ENCODE data around the gene AGXT2. TPM values are rescaled to one million over a fixed set of nuclear protein-coding genes. Genes with fewer than 3 reads are reported as not detected.

The AGXT2 gene
- total and polyA plus RNA-seq, 10 of the 15 experiments (the other 5 are each of a cell fraction or from before 2014, with no cell fraction given): not detected

DNA sequence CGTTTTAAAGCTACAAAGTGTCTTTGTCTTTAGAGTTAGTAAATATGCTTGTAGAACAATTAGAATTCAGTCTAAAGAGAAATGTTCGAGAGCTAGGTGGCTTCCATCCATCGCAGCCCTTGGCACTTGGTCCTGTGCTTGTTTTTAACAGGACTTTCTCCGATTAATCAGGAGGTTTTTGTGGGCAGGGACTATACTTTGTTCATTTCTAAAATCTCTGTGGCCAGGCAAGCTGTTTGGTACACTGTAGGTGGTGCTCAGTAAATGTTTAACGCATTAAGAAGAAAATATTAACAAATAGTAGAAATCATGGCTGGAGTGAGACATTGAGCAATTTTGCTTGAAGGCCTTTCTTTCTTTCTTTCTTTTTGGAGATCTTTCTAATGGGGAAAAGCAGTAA is 20.8 kb downstream of the AGXT2 start:
- no peak overlapping the region for H3K9ac ChIP-seq (ENCODE audit: control insufficient read depth, insufficient read depth, low read length)
- no peaks in the 10 kb centered on the region for H3K9me3 ChIP-seq (replicated peaks; ENCODE audit: control insufficient read depth, insufficient read depth, low read length)
- intact Hi-C loops (cut with micrococcal nuclease; ENCODE audit: unreplicated experiment) (no loop called here), in situ Hi-C loops (cut with MboI) (no loop called here)
- H2AFZ ChIP-seq (ENCODE audit: control insufficient read depth, low read depth, low read length): no peak overlapping the region
- no TSS peak for BruUV-seq (replicated peaks)
- ChIA-PET POLR2A (no interaction called here), SMC1A (ENCODE audit: uncharacterized antibody, unreplicated experiment) (interaction anchor here (1.0 kb wide), 1 partner anchor 15 kb away, joined by 3 read pairs; no protein-coding TSS in a partner anchor), RAD21 (ENCODE audit: unreplicated experiment) (interaction anchor here (1.8 kb wide), 1 partner anchor 23 kb away, joined by 4 read pairs; no protein-coding TSS in a partner anchor), CTCF (interaction anchor here (0.7 to 1.2 kb wide), 4 partner anchors 23 to 199 kb away, joined by 3 to 4 read pairs (median 3); no protein-coding TSS in a partner anchor)
- H3K36me3 ChIP-seq (ENCODE audit: control insufficient read depth in 2 of 2, insufficient read depth in 2 of 2, low read length in 1 of 2): no peaks in the 10 kb centered on the region
- no peak overlapping the region for H3K4me2 ChIP-seq (ENCODE audit: control insufficient read depth, insufficient read depth)
- peaks cover 0 to 2% of the 10 kb centered on the region in 2 experiments; a peak in 2 of 4 replicates for H3K27me3 ChIP-seq (replicated peaks in 1 of 2; ENCODE audit: control insufficient read depth in 2 of 2, insufficient read depth in 2 of 2, low read length in 1 of 2)
- 39% methylated on average over 5 of the region's 5 CpGs for WGBS (ENCODE audit: insufficient coverage, insufficient replicate concordance, low lambda C conversion rate, missing lambda C conversion rate)
- DNase-seq (ENCODE audit: low read depth, low spot score) (no peak), FAIRE-seq (no peak), ATAC-seq (no peak)
- H3K79me2 ChIP-seq (ENCODE audit: control insufficient read depth, insufficient read depth, low read length): no peaks in the 10 kb centered on the region
- H3K4me3 ChIP-seq: no peak overlapping the region
- no peak for TF ChIP-seq ZNF274 (IDR thresholded peaks at IDR 0.05; ENCODE audit: insufficient read depth, insufficient read length)
- TF ChIP-seq NRF1 (conservative IDR thresholded peaks at IDR 0.05; ENCODE audit: low read depth, low read length): no peak
- TF ChIP-seq CHD4 (IDR thresholded peaks at IDR 0.05): no peak
- no peak for TF ChIP-seq STAT1 (conservative IDR thresholded peaks at IDR 0.05)
- TF ChIP-seq CBX3 (IDR thresholded peaks at IDR 0.05; ENCODE audit: borderline replicate concordance, low read depth): no peak
- TF ChIP-seq WRNIP1 (IDR thresholded peaks at IDR 0.05; ENCODE audit: borderline replicate concordance, low read depth, low read length): no peak
- TF ChIP-seq, protein P1, sequence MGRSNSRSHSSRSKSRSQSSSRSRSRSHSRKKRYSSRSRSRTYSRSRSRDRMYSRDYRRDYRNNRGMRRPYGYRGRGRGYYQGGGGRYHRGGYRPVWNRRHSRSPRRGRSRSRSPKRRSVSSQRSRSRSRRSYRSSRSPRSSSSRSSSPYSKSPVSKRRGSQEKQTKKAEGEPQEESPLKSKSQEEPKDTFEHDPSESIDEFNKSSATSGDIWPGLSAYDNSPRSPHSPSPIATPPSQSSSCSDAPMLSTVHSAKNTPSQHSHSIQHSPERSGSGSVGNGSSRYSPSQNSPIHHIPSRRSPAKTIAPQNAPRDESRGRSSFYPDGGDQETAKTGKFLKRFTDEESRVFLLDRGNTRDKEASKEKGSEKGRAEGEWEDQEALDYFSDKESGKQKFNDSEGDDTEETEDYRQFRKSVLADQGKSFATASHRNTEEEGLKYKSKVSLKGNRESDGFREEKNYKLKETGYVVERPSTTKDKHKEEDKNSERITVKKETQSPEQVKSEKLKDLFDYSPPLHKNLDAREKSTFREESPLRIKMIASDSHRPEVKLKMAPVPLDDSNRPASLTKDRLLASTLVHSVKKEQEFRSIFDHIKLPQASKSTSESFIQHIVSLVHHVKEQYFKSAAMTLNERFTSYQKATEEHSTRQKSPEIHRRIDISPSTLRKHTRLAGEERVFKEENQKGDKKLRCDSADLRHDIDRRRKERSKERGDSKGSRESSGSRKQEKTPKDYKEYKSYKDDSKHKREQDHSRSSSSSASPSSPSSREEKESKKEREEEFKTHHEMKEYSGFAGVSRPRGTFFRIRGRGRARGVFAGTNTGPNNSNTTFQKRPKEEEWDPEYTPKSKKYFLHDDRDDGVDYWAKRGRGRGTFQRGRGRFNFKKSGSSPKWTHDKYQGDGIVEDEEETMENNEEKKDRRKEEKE (IDR thresholded peaks at IDR 0.05): no peak
- TF ChIP-seq, protein P2, sequence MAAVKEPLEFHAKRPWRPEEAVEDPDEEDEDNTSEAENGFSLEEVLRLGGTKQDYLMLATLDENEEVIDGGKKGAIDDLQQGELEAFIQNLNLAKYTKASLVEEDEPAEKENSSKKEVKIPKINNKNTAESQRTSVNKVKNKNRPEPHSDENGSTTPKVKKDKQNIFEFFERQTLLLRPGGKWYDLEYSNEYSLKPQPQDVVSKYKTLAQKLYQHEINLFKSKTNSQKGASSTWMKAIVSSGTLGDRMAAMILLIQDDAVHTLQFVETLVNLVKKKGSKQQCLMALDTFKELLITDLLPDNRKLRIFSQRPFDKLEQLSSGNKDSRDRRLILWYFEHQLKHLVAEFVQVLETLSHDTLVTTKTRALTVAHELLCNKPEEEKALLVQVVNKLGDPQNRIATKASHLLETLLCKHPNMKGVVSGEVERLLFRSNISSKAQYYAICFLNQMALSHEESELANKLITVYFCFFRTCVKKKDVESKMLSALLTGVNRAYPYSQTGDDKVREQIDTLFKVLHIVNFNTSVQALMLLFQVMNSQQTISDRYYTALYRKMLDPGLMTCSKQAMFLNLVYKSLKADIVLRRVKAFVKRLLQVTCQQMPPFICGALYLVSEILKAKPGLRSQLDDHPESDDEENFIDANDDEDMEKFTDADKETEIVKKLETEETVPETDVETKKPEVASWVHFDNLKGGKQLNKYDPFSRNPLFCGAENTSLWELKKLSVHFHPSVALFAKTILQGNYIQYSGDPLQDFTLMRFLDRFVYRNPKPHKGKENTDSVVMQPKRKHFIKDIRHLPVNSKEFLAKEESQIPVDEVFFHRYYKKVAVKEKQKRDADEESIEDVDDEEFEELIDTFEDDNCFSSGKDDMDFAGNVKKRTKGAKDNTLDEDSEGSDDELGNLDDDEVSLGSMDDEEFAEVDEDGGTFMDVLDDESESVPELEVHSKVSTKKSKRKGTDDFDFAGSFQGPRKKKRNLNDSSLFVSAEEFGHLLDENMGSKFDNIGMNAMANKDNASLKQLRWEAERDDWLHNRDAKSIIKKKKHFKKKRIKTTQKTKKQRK (IDR thresholded peaks at IDR 0.05; ENCODE audit: low read depth, low read length): no peak
- no peak for TF ChIP-seq JUND (IDR thresholded peaks at IDR 0.05; ENCODE audit: low read depth, low read length)
- no peak for TF ChIP-seq HDAC2 (IDR thresholded peaks at IDR 0.05)
- TF ChIP-seq NFYB (IDR thresholded peaks at IDR 0.05; ENCODE audit: insufficient read depth, low read depth, low read length): no peak
- no peak for TF ChIP-seq YY1 (IDR thresholded peaks at IDR 0.05; ENCODE audit: low read depth, low read length)
- H3K4me1 ChIP-seq (ENCODE audit: control insufficient read depth, insufficient read depth, low read length): no peaks in the 10 kb centered on the region
- H3K27ac ChIP-seq (ENCODE audit: control insufficient read depth, insufficient read depth): no peak overlapping the region
- H4K20me1 ChIP-seq (ENCODE audit: control insufficient read depth, insufficient read depth): no peaks in the 10 kb centered on the region

Data from GM12878 (cell line).